ENCODE data around the gene E2F6. TPM values are rescaled to one million over a fixed set of nuclear protein-coding genes. Genes with fewer than 3 reads are reported as not detected.

The E2F6 gene
- total RNA-seq, 1 experiment from 2014 or later = 14.2 TPM

- TF ChIP-seq ZNF512 (CRISPR knock-in tag; IDR thresholded peaks at IDR 0.05; ENCODE audit: borderline replicate concordance) (no peak), ARID4B (CRISPR knock-in tag; IDR thresholded peaks at IDR 0.05; ENCODE audit: borderline replicate concordance) (no peak), GABPB1 (CRISPR knock-in tag; IDR thresholded peaks at IDR 0.05) (peak; percentile 49), TP53 (CRISPR knock-in tag; IDR thresholded peaks at IDR 0.05) (no peak), ESRRA (CRISPR knock-in tag; IDR thresholded peaks at IDR 0.05; ENCODE audit: borderline replicate concordance) (no peak)
- Mint-ChIP-seq H3K36me3 (peaks cover 6% of the 10 kb centered on the region), H3K4me3 (no peak overlapping the region), H3K9me3 (peaks cover 7% of the 10 kb centered on the region), H3K27me3 (ENCODE audit: low read depth) (no peaks in the 10 kb centered on the region), H3K4me1 (no peaks in the 10 kb centered on the region), H3K27ac (no peak overlapping the region)
- DNase-seq (ENCODE audit: low spot score) (no peak), ATAC-seq (no peak)
- CTCF ChIA-PET = interaction anchor here (0.6 kb wide), 1 partner anchor 290 kb away, joined by 3 read pairs; a partner anchor contains a TSS
- POLR2A ChIA-PET = no interaction called here
These were observed 43.0 kb downstream of the E2F6 start for GRCh38 chr2:11422901-11423435.

- Mint-ChIP-seq H3K4me3 (no peak overlapping the region), H3K4me1 (no peaks in the 10 kb centered on the region), H3K9me3 (peaks cover 9% of the 10 kb centered on the region), H3K36me3 (peaks cover 8% of the 10 kb centered on the region), H3K27me3 (ENCODE audit: low read depth) (no peaks in the 10 kb centered on the region), H3K27ac (no peak overlapping the region)
- ChIA-PET CTCF (interaction anchor here (1.0 to 1.8 kb wide), 2 partner anchors 10 to 25 kb away, joined by 3 to 5 read pairs; no protein-coding TSS in a partner anchor), POLR2A (no interaction called here)
- TF ChIP-seq GTF2I (CRISPR knock-in tag; conservative IDR thresholded peaks at IDR 0.05) = no peak
- no peak for TF ChIP-seq STAT6 (CRISPR knock-in tag; conservative IDR thresholded peaks at IDR 0.05; ENCODE audit: low read depth)
- TF ChIP-seq FOXJ3 (CRISPR knock-in tag; IDR thresholded peaks at IDR 0.05; ENCODE audit: borderline replicate concordance) = no peak
- no peak for TF ChIP-seq ZBTB43 (CRISPR knock-in tag; IDR thresholded peaks at IDR 0.05)
- no peak for TF ChIP-seq NR2C2 (CRISPR knock-in tag; IDR thresholded peaks at IDR 0.05)
- no peak for TF ChIP-seq E2F5 (CRISPR knock-in tag; IDR thresholded peaks at IDR 0.05)
- no peak for ATAC-seq
- DNase-seq (ENCODE audit: low spot score) = no peak
These were observed 43.5 kb downstream of the E2F6 start for GRCh38 chr2:11422491-11422865.
